OCI-LY1 (cell line): ENCODE measurements around the gene TEX261.

Source experiments
- H2AFZ ChIP-seq: fragments of 200-600 bp; sonication (generic), shearing (Covaris generic); 2 replicates; pipeline ENCODE4 v1.6.0; 2014; ENCODE audit warnings: antibody characterized with exemption, mild to moderate bottlenecking, low read length
- H3F3A ChIP-seq: fragments of 200-600 bp; sonication (generic), shearing (Covaris generic); 2 replicates; pipeline ENCODE4 v1.6.0; 2014; ENCODE audit warnings: mild to moderate bottlenecking, antibody characterized with exemption, low read length, moderate library complexity; ENCODE audit not compliant: insufficient read depth
- H3K27ac ChIP-seq: fragments of 200-600 bp; sonication (generic); 2 replicates; pipeline ENCODE4 v1.5.1; 2014; ENCODE audit warnings: low read length, mixed run types, mild to moderate bottlenecking, low read depth; ENCODE audit not compliant: poor library complexity, severe bottlenecking
- H3K27me3 ChIP-seq: fragments of 200-600 bp; sonication (generic); 2 replicates; pipeline ENCODE4 v1.6.0; 2014; ENCODE audit warnings: antibody characterized with exemption, mild to moderate bottlenecking, low read length, moderate library complexity; ENCODE audit not compliant: insufficient read depth
- H3K36me3 ChIP-seq: fragments of 200-600 bp; sonication (generic); 2 replicates; pipeline ENCODE4 v1.6.1; 2014; ENCODE audit warnings: mild to moderate bottlenecking, antibody characterized with exemption, low read length, moderate library complexity, mixed read lengths; ENCODE audit not compliant: insufficient read depth
- H3K4me1 ChIP-seq: fragments of 200-600 bp; sonication (generic); 2 replicates; pipeline ENCODE4 v1.5.1; 2014; ENCODE audit warnings: mild to moderate bottlenecking, low read length, moderate library complexity; ENCODE audit not compliant: insufficient read depth, severe bottlenecking
- H3K4me2 ChIP-seq: fragments of 200-600 bp; sonication (generic), shearing (Covaris generic); 2 replicates; pipeline ENCODE4 v1.6.1; 2014; ENCODE audit warnings: low read length
- H3K4me3 ChIP-seq: fragments of 200-600 bp; sonication (generic); 2 replicates; pipeline ENCODE4 v1.5.1; 2014; ENCODE audit warnings: low read length, low read depth, mild to moderate bottlenecking, mixed read lengths; ENCODE audit not compliant: poor library complexity, severe bottlenecking
- H3K79me2 ChIP-seq: fragments of 200-600 bp; shearing (Covaris generic); 2 replicates; pipeline ENCODE4 v1.6.1; 2016; ENCODE audit warnings: mixed run types, low read length, mixed read lengths; ENCODE audit not compliant: insufficient read depth
- H3K9ac ChIP-seq: fragments of 200-600 bp; sonication (generic), shearing (Covaris generic); 2 replicates; pipeline ENCODE4 v1.6.1; 2014; ENCODE audit warnings: mild to moderate bottlenecking, low read length, mixed read lengths
- H3K9me2 ChIP-seq: fragments of 200-600 bp; sonication (generic), shearing (Covaris generic); 2 replicates; pipeline ENCODE4 v1.6.1; 2014; ENCODE audit warnings: low read depth, mild to moderate bottlenecking, low read length, mixed read lengths
- H3K9me3 ChIP-seq: fragments of 200-600 bp; shearing (Covaris generic); 2 replicates; pipeline ENCODE4 v1.6.1; 2014; ENCODE audit warnings: low read length, mixed read lengths
- H4K20me1 ChIP-seq: fragments of 200-600 bp; sonication (generic), shearing (Covaris generic); 2 replicates; pipeline ENCODE4 v1.6.0; 2016; ENCODE audit warnings: mild to moderate bottlenecking, low read length; ENCODE audit not compliant: insufficient read depth
- CTCF ChIP-seq: fragments of 200-600 bp; sonication (generic), shearing (Covaris generic); IDR thresholded peaks from 2 replicates; pipeline ENCODE4 v1.5.1; 2017; ENCODE audit warnings: mild to moderate bottlenecking, antibody characterized with exemption, low read length, moderate library complexity, mixed read lengths
- EZH2 ChIP-seq: fragments of 200-600 bp; sonication (generic), shearing (Covaris generic); IDR thresholded peaks from 2 replicates; pipeline ENCODE4 v1.8.0; 2017; ENCODE audit warnings: borderline replicate concordance, mixed run types, mild to moderate bottlenecking, antibody characterized with exemption, low read length, moderate library complexity, mixed read lengths

Gene TEX261

GRCh38 chr2:70946832-70947442, 47.7 kb downstream of the TEX261 start:
- Histone ChIP-seq H3K4me3 (peak overlapping the region; percentile 44), H4K20me1 (no peaks in the 10 kb centered on the region), H3K4me2 (peak overlapping the region; percentile 56), H3K36me3 (no peaks in the 10 kb centered on the region), H3K9me3 (no peaks in the 10 kb centered on the region), H3K27me3 (no peaks in the 10 kb centered on the region), H3K79me2 (no peaks in the 10 kb centered on the region), H3K27ac (no peak overlapping the region), H3K4me1 (peaks cover 19% of the 10 kb centered on the region), H3F3A (no peaks in the 10 kb centered on the region), H3K9ac (no peak overlapping the region; the same call in 1 of the 2 replicates), H3K9me2 (no peaks in the 10 kb centered on the region), H2AFZ (peak overlapping the region; percentile 15; the same call in 1 of the 2 replicates)
- TF ChIP-seq EZH2: no peak
- peak; percentile 88 for TF ChIP-seq CTCF

GRCh38 chr2:70944111-70944690, 50.5 kb downstream of the TEX261 start:
- no peaks in the 10 kb centered on the region for H3K36me3 ChIP-seq
- H3K4me1 ChIP-seq: peaks cover 19% of the 10 kb centered on the region
- H4K20me1 ChIP-seq: no peaks in the 10 kb centered on the region
- no peak overlapping the region for H3K4me2 ChIP-seq
- no peak overlapping the region for H3K4me3 ChIP-seq
- no peaks in the 10 kb centered on the region for H3K9me2 ChIP-seq
- H3F3A ChIP-seq: no peaks in the 10 kb centered on the region
- no peaks in the 10 kb centered on the region for H3K9me3 ChIP-seq
- H3K79me2 ChIP-seq: no peaks in the 10 kb centered on the region
- H3K27me3 ChIP-seq: no peaks in the 10 kb centered on the region; the same call in 1 of the 2 replicates
- TF ChIP-seq CTCF (no peak), EZH2 (no peak)
- no peak overlapping the region for H2AFZ ChIP-seq
- H3K9ac ChIP-seq: no peak overlapping the region
- no peak overlapping the region for H3K27ac ChIP-seq

- no peaks in the 10 kb centered on the region for H4K20me1 ChIP-seq
- H3F3A ChIP-seq: no peaks in the 10 kb centered on the region
- no peaks in the 10 kb centered on the region; the same call in 1 of the 2 replicates for H3K27me3 ChIP-seq
- H3K4me2 ChIP-seq: no peak overlapping the region
- no peaks in the 10 kb centered on the region for H3K9me3 ChIP-seq
- no peak overlapping the region for H3K9ac ChIP-seq
- H3K36me3 ChIP-seq: no peaks in the 10 kb centered on the region
- H3K79me2 ChIP-seq: no peaks in the 10 kb centered on the region
- no peak overlapping the region for H2AFZ ChIP-seq
- no peak overlapping the region for H3K4me3 ChIP-seq
- H3K27ac ChIP-seq: no peak overlapping the region
- TF ChIP-seq EZH2 (no peak), CTCF (no peak)
- H3K9me2 ChIP-seq: no peaks in the 10 kb centered on the region
- peaks cover 13% of the 10 kb centered on the region for H3K4me1 ChIP-seq
Measured at GRCh38 chr2:70943205-70943871, 51.3 kb downstream of the TEX261 start.
